Measurements from ENCODE around the gene TRIP4. TPM values are rescaled to one million over a fixed set of nuclear protein-coding genes. Genes with fewer than 3 reads are reported as not detected.

Gene TRIP4
- polyA plus RNA-seq, 1 donor from 2014 or later = 23.3 TPM

Other genes starting within 250 kb of the TRIP4 start
- gene SNX22, start 236.1 kb upstream of the TRIP4 start, polyA plus RNA-seq = 55.3 TPM
- 591 TPM for gene PPIB, start 224.8 kb upstream of the TRIP4 start, polyA plus RNA-seq
- 15.3 TPM for gene CSNK1G1, start 31.7 kb upstream of the TRIP4 start, polyA plus RNA-seq
- 1.4 TPM for gene PCLAF, start 6.4 kb upstream of the TRIP4 start, polyA plus RNA-seq
- 10.2 TPM for gene ZNF609, start 72.7 kb downstream of the TRIP4 start, polyA plus RNA-seq